Astrocyte of the spinal cord (primary cell): Measurements from ENCODE around the gene DDX49.

ENCODE experiments used
- DNase-seq: peaks from one replicate; pipeline ENCODE4 v3.0.0; 2011; ENCODE audit warnings: low read depth, low spot score
- H3K4me3 ChIP-seq: 2 replicates; pipeline ENCODE4 v1.5.1; 2011; ENCODE audit warnings: low read depth, mild to moderate bottlenecking, low read length, moderate library complexity
- in situ Hi-C: cut with HindIII; loops from 2 replicates; pipeline ENCODE4 v1.10.0; 2017; ENCODE audit warnings: low sequenced_read_pairs
- TF ChIP-seq, protein P1 (sequence below): IDR thresholded peaks from 2 replicates; pipeline ENCODE4 v1.5.1; 2012; ENCODE audit warnings: low read depth, mild to moderate bottlenecking, low read length, inconsistent platforms

DDX49 gene

DNA sequence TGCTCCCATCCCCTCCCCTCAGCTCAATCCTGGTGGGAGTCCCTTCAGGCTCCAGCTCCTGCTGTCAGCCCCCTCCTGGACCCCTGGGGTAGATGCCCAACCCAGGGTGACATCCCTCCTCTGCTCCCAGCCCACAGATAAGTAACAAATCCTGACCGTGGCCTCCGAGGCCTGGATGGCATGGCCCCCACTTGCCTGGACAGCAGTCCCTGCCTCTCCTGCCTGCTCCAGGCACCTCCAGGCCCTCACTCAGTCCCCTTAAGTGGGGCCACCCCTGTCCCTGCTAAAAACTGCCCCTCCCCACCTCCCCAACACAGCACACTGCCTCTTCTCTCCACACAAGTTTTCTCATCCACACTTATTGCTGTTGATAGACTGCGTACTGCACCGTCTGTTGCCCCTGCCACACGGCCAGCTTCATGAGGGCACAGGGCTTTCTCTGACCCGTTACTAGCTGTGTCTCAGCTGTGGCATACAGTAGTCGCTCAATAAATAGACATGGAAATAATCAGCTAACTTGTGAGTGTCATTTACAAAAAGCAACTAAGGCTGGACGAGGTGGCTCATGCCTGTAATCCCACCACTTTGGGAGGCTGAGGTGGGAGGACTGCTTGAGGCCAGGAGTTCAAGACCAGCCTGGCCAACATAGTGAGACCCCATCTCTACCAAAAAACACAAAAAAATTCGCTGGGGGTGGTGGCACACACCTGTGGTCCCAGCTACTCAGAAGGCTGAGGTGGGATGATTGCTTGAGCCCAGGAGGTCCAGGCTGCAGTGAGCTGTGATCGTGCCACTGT, 29.4 kb upstream of the DDX49 start:
- TF ChIP-seq, protein P1, sequence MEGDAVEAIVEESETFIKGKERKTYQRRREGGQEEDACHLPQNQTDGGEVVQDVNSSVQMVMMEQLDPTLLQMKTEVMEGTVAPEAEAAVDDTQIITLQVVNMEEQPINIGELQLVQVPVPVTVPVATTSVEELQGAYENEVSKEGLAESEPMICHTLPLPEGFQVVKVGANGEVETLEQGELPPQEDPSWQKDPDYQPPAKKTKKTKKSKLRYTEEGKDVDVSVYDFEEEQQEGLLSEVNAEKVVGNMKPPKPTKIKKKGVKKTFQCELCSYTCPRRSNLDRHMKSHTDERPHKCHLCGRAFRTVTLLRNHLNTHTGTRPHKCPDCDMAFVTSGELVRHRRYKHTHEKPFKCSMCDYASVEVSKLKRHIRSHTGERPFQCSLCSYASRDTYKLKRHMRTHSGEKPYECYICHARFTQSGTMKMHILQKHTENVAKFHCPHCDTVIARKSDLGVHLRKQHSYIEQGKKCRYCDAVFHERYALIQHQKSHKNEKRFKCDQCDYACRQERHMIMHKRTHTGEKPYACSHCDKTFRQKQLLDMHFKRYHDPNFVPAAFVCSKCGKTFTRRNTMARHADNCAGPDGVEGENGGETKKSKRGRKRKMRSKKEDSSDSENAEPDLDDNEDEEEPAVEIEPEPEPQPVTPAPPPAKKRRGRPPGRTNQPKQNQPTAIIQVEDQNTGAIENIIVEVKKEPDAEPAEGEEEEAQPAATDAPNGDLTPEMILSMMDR = no peak
- no peak for DNase-seq
- in situ Hi-C loops = no loop called here
- no peak overlapping the region for H3K4me3 ChIP-seq

DNA sequence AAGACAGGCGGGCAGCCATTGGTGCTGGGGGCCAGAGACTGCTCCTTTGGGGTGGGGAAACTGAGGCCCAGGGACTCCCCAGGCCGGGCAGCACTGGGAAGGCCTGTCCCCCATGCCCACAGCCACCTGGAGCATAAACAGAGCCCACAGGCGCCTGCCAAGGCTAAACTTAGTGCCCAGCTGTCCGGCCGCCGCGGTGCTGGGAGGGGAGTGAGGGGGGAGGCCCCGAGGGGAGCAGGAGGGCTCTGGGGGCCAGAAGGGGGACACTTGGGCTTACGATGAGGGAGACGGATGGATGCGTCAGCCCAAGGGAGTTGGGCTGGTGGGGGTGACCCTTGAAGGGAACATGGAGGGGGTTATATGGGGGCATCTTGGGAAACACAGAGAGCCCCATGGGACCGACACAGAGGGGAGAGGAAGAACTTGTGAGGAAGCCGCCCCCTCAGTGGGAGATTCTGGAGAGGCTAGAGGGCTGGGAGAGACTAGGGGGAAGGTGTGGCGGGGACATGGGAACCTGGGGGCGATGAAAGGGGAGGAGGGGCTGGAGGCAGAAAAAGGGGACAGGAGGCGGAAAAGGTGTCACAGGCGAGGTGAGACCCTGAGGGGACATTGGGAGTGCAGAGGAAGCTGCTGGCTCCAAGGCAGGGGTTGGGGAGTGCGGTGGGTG, 25.8 kb upstream of the DDX49 start:
- TF ChIP-seq, protein P1 = no peak
- in situ Hi-C loops = no loop called here
- no peak for DNase-seq
- no peak overlapping the region for H3K4me3 ChIP-seq

DNA sequence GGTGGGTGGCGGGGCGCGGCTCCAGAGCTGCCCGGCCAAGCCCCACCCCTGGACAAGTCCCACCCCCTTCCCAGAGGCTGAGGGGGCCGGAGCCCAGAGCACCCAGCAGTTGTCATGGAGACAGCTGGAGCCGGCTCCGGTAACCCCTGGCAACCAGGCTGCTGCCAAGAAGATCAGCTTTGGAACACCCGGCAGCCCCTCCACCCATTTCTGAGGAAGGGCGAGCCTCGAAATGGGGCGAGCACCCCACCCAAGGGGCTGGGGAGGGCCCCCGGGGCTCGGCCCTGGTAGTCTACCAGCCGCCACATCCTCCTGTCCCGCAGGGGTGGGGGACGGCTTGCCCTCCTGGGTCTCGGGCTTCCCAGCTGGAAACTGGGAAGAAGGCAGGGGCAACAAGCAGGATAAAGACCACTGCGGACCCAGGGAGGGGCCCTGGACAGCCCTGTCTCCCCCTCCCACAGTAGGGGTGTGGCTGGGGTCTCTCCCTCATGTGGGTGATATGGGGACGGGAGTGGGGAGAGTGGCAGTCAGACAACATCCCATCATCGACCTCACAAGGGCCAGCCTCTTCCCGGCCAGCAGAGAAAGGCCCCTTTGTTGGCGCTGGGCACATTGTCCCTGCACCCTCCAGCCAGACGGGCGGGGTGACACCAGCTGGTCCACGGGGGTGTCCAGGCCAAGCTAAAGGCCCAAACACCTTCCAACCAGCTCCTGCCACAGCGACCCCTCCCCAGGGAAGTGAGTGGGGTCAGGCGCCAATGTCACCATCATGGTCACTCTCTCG, 25.1 kb upstream of the DDX49 start:
- in situ Hi-C loops = no loop called here
- peak; percentile 32 for DNase-seq
- H3K4me3 ChIP-seq = no peak overlapping the region
- TF ChIP-seq, protein P1 = no peak

DNA sequence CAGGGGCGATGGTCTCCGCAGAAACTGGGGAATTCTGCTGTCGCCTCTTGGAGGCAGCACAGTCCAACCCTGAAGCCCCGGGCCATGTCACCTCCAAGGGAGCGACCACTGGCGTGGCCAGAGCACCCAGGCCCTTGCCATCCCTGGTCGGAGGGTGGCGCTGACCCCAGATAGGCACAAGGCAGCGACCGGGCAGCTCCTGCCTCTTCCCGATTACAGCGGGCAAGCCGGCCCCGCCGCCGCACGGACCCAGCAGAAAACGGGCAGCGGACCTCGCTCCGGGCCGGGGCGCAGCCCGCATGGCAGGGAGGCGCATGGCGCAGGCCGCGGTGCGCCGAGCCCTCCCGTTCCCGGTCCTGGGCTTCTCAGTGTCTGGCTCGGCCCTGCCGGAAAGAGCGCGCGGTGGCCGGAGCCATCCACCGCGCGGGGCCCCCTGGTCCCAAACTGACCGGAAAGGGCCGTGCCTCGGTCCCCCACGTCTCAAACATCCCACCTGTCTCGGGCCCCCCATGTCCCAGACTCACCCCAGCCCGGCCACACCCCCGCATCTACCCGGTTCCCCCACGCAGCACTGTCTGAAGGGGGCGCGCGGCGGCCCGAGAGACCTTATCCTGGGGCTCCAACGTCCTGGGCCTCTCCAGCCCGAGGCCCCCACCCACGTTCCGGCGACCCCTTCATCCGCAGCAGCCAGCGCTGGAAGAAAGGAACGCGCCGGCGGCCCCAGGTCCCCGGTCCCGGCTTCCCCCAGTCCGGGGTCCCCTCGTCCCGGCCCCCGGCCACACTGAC, 24.3 kb upstream of the DDX49 start:
- TF ChIP-seq, protein P1 = peak; percentile 48
- peak overlapping the region; percentile 30 for H3K4me3 ChIP-seq
- peak; percentile 22 for DNase-seq
- in situ Hi-C loops = no loop called here

DNA sequence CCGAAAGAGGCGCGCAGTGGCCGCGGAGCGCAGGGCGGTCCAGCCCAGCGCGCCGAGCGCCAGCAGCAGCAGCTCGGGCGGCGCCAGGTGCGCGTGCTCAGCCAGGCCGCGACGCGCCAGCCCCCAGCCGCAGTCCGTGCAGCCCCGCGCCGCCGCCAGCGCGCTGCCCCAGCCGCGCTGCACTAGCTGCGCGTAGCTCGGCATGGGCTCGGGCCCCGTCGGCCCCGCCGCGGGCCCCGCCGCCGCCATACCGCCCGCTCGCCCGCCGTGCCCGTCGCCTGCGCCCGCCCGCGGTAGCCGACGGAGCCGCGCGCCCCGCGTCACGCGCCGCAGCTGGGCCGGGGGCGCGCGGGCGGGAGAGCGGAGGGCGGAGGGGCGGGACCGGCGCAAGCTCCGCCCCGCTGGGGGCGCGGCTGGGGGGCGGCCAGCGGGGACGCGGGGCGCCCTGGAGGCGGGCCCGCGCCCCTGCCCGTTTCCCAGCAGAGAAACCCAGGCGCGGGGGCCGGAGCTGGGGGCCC, 23.6 kb upstream of the DDX49 start, which contains the start of gene CERS1:
Gene CERS1, minus strand, starts transcription at position 335 of the 518 bp plus-strand sequence. Its CDS starts 86 bp downstream, at position 249.
- no peak for DNase-seq
- in situ Hi-C loops = no loop called here
- TF ChIP-seq, protein P1 = no peak
- peak within 1 kb of the TSS; percentile 30 for H3K4me3 ChIP-seq
